Fibroblast of mammary gland (primary cell): ENCODE results near the gene TCF7.

Experiments
- DNase-seq: peaks from one replicate; pipeline ENCODE4 v3.0.0-alpha.2; 2010; ENCODE audit warnings: low read depth
- H3K4me3 ChIP-seq: 2 replicates; pipeline ENCODE4 v1.5.1; 2011; ENCODE audit warnings: low read depth, mild to moderate bottlenecking, low read length, moderate library complexity; ENCODE audit not compliant: control insufficient read depth
- CTCF ChIP-seq: conservative IDR thresholded peaks from 2 replicates; pipeline ENCODE4 v1.5.1; 2011; ENCODE audit warnings: low read depth, low read length, inconsistent platforms; ENCODE audit not compliant: control insufficient read depth, insufficient read depth

The TCF7 gene

GRCh38 chr5:134171972-134172371 lies 57.5 kb downstream of the TCF7 start:
- no peak overlapping the region for H3K4me3 ChIP-seq
- DNase-seq: no peak
- TF ChIP-seq CTCF: no peak

- TF ChIP-seq CTCF: no peak
- peak; percentile 65 for DNase-seq
These were observed 60.7 kb downstream of the TCF7 start for GRCh38 chr5:134174841-134175839.

GRCh38 chr5:134175921-134176510 lies 61.5 kb downstream of the TCF7 start:
- peak overlapping the region; percentile 64 for H3K4me3 ChIP-seq
- TF ChIP-seq CTCF: no peak
- DNase-seq: peak; percentile 20

More at GRCh38 chr5:134174841-134175839, 60.7 kb downstream of the TCF7 start:
- peak overlapping the region; percentile 64 for H3K4me3 ChIP-seq

- DNase-seq: peak; percentile 72
- no peak for TF ChIP-seq CTCF
- H3K4me3 ChIP-seq: peak within 1 kb of the TSS; percentile 64
These were observed 62.3 kb downstream of the TCF7 start, which contains the start of gene SKP1 for GRCh38 chr5:134176511-134177368. Gene SKP1, minus strand, starts transcription at chr5:134176950. Its CDS starts 2,928 bp downstream, at chr5:134174022.

GRCh38 chr5:134177369-134178095 lies 63.1 kb downstream of the TCF7 start:
- DNase-seq: peak; percentile 69
- no peak for TF ChIP-seq CTCF

GRCh38 chr5:134178096-134178419 lies 63.6 kb downstream of the TCF7 start:
- no peak overlapping the region for H3K4me3 ChIP-seq
- no peak for DNase-seq
- TF ChIP-seq CTCF: no peak

More at GRCh38 chr5:134177369-134178095, 63.1 kb downstream of the TCF7 start:
- H3K4me3 ChIP-seq: peak overlapping the region; percentile 64
